Muscle layer of colon (tissue), 2 donors: Measurements from ENCODE around the gene TPSB2.

Experiments used
- H3K27ac ChIP-seq: one replicate; pipeline ENCODE4 v1.7.0; 2013; ENCODE audit warnings: low read depth, mild to moderate bottlenecking, low read length, moderate library complexity
- H3K27me3 ChIP-seq, 2 donors: one replicate each; pipeline ENCODE4 v1.7.0; 2013; ENCODE audit warnings: low read length in 2 of 2, mild to moderate bottlenecking in 2 of 2; ENCODE audit not compliant: insufficient read depth in 2 of 2, control insufficient read depth in 1 of 2
- H3K36me3 ChIP-seq: one replicate; pipeline ENCODE4 v1.7.0; 2013; ENCODE audit warnings: mild to moderate bottlenecking, low read length; ENCODE audit not compliant: insufficient read depth
- H3K4me1 ChIP-seq: one replicate; pipeline ENCODE4 v1.7.0; 2013; ENCODE audit warnings: mild to moderate bottlenecking, low read length; ENCODE audit not compliant: insufficient read depth
- H3K4me3 ChIP-seq, 2 donors: one replicate each; pipeline ENCODE4 v1.7.0; 2013; ENCODE audit warnings: low read length in 2 of 2, low read depth in 1 of 2, mild to moderate bottlenecking in 1 of 2, moderate library complexity in 1 of 2
- H3K9ac ChIP-seq: one replicate; pipeline ENCODE4 v1.7.0; 2013; ENCODE audit warnings: low read length
- H3K9me3 ChIP-seq: one replicate; pipeline ENCODE4 v1.7.0; 2013; ENCODE audit warnings: mild to moderate bottlenecking, low read length
- donor health status: abdominal sarcoma.
- donor health status: Adenocarcinoma of cecum.

Gene TPSB2

GRCh38 chr16:1222553-1223354, 7.2 kb downstream of the TPSB2 start:
- H3K9ac ChIP-seq, result no peak overlapping the region
- no peaks in the 10 kb centered on the region for H3K4me1 ChIP-seq
- no peak overlapping the region for H3K4me3 ChIP-seq
- H3K27me3 ChIP-seq, result no peaks in the 10 kb centered on the region
- no peak overlapping the region for H3K27ac ChIP-seq
- peaks cover 11% of the 10 kb centered on the region for H3K36me3 ChIP-seq
- H3K9me3 ChIP-seq, result no peaks in the 10 kb centered on the region

GRCh38 chr16:1221628-1222552, 8.1 kb downstream of the TPSB2 start:
- Histone ChIP-seq H3K27me3 (no peaks in the 10 kb centered on the region), H3K4me3 (no peak overlapping the region)

GRCh38 chr16:1220841-1221627, 8.9 kb downstream of the TPSB2 start:
- Histone ChIP-seq H3K4me3 (no peak overlapping the region), H3K27me3 (no peaks in the 10 kb centered on the region), H3K36me3 (peaks cover 19% of the 10 kb centered on the region), H3K4me1 (no peaks in the 10 kb centered on the region), H3K27ac (no peak overlapping the region), H3K9ac (no peak overlapping the region), H3K9me3 (no peaks in the 10 kb centered on the region)

More at GRCh38 chr16:1221628-1222552, 8.1 kb downstream of the TPSB2 start:
- H3K27ac ChIP-seq, result no peak overlapping the region
- H3K9me3 ChIP-seq, result no peaks in the 10 kb centered on the region
- H3K4me1 ChIP-seq, result no peaks in the 10 kb centered on the region
- H3K36me3 ChIP-seq, result peaks cover 19% of the 10 kb centered on the region
- H3K9ac ChIP-seq, result no peak overlapping the region

- H3K36me3 ChIP-seq, result peaks cover 19% of the 10 kb centered on the region
- H3K9me3 ChIP-seq, result no peaks in the 10 kb centered on the region
- H3K27me3 ChIP-seq, result no peaks in the 10 kb centered on the region
- H3K27ac ChIP-seq, result no peak overlapping the region
- H3K4me1 ChIP-seq, result no peaks in the 10 kb centered on the region
- no peak overlapping the region for H3K4me3 ChIP-seq
- no peak overlapping the region for H3K9ac ChIP-seq
Observed at GRCh38 chr16:1220098-1220728, 9.8 kb downstream of the TPSB2 start.

- Histone ChIP-seq H3K9ac (no peak overlapping the region), H3K36me3 (peaks cover 30% of the 10 kb centered on the region), H3K9me3 (no peaks in the 10 kb centered on the region), H3K4me3 (no peak overlapping the region), H3K27me3 (no peaks in the 10 kb centered on the region), H3K27ac (no peak overlapping the region), H3K4me1 (no peaks in the 10 kb centered on the region)
Observed at GRCh38 chr16:1218930-1219611, 10.9 kb downstream of the TPSB2 start.

- Histone ChIP-seq H3K4me1 (no peaks in the 10 kb centered on the region), H3K27ac (no peak overlapping the region), H3K36me3 (peaks cover 36% of the 10 kb centered on the region), H3K9ac (no peak overlapping the region), H3K4me3 (no peak overlapping the region), H3K27me3 (no peaks in the 10 kb centered on the region), H3K9me3 (no peaks in the 10 kb centered on the region)
Observed at GRCh38 chr16:1218061-1218929, 11.7 kb downstream of the TPSB2 start.

- no peaks in the 10 kb centered on the region for H3K9me3 ChIP-seq
- H3K4me3 ChIP-seq, result no peak overlapping the region
- no peaks in the 10 kb centered on the region for H3K4me1 ChIP-seq
- no peak overlapping the region for H3K9ac ChIP-seq
- no peak overlapping the region for H3K27ac ChIP-seq
- no peaks in the 10 kb centered on the region for H3K27me3 ChIP-seq
- H3K36me3 ChIP-seq, result peaks cover 36% of the 10 kb centered on the region
Observed at GRCh38 chr16:1217526-1217925, 12.5 kb downstream of the TPSB2 start.

- Histone ChIP-seq H3K4me1 (no peaks in the 10 kb centered on the region), H3K4me3 (no peak overlapping the region), H3K27me3 (no peaks in the 10 kb centered on the region), H3K9me3 (no peaks in the 10 kb centered on the region), H3K36me3 (peaks cover 36% of the 10 kb centered on the region), H3K9ac (no peak overlapping the region), H3K27ac (no peak overlapping the region)
Observed at GRCh38 chr16:1216681-1217400, 13.1 kb downstream of the TPSB2 start.

- H3K9ac ChIP-seq, result no peak overlapping the region
- H3K4me3 ChIP-seq, result no peak overlapping the region
- no peak overlapping the region for H3K27ac ChIP-seq
- H3K27me3 ChIP-seq, result no peaks in the 10 kb centered on the region
- H3K9me3 ChIP-seq, result no peaks in the 10 kb centered on the region
- no peaks in the 10 kb centered on the region for H3K4me1 ChIP-seq
- peaks cover 42% of the 10 kb centered on the region for H3K36me3 ChIP-seq
Observed at GRCh38 chr16:1216296-1216619, 13.7 kb downstream of the TPSB2 start.
